ENCODE measurements around the gene CTU1. TPM values are rescaled to one million over a fixed set of nuclear protein-coding genes. Genes with fewer than 3 reads are reported as not detected.
A peak's percentile ranks its signal among the peaks of the same experiment; 100 is the strongest.

The CTU1 gene
- polyA plus RNA-seq (2013, experiment 1 of 2) = 2.5 TPM
- polyA plus RNA-seq (2013, experiment 2 of 2) = 2.5 TPM

DNA sequence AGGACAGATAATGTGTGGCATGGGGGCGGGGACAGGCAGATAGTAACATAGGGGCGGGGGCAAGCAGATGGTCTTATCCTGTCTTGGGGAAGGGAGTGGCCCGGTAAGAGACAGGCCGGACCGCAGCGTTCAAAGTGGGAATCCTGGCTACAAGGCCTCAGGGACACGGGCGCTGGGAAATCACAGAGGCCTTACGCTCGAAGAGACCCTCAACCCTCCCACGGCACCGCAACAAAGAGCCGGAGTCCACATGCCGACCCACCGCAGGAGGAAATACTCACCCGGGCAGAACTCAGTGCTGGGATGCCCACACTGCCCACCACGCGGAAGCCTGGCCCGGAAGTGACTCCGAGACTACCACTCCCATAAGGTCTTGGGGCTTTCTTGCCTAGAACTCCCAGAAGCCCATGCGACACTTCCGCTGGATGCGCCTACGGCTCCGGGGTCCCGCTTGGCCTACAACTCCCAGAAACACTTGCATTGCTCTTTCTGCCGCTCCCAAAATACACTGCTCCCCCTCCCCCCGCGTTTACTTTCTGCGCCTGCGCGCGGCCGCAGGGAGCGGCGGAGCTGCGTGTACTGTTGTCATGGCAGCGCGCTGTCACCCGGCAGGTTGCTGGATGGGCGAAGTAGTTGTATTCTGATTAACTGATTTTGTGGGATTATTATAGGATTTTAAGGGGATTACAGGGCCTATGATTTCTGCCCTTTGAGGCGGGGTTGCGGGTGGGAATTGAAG lies at the start of gene CTU1:
TSS of gene CTU1 (minus strand) at position 344 of the 739 bp plus-strand sequence. CDS start 3,840 bp downstream, outside the sequence.
- Histone ChIP-seq H3K27ac (replicated peaks; ENCODE audit: low read length) (no peak within 1 kb of the TSS), H4K91ac (ENCODE audit: low read depth, low read length, poor library complexity) (no peak within 1 kb of the TSS), H3K4me1 (ENCODE audit: control insufficient read depth in 2 of 2, insufficient read depth in 1 of 2, low read depth in 1 of 2, low read length in 2 of 2) (peaks cover 0 to 9% of the 10 kb centered on the region in 2 donors), H2BK12ac (ENCODE audit: low read length) (no peak within 1 kb of the TSS), H3K4me2 (ENCODE audit: insufficient read depth, low read length, poor library complexity, severe bottlenecking) (peak within 1 kb of the TSS; percentile 91), H3K18ac (ENCODE audit: low read length) (no peak within 1 kb of the TSS), H4K8ac (ENCODE audit: low read depth, low read length) (no peak within 1 kb of the TSS), H2BK5ac (ENCODE audit: low read length) (no peak within 1 kb of the TSS), H3K14ac (ENCODE audit: low read length) (no peak within 1 kb of the TSS), H3K9me3 (replicated peaks in 1 of 2; ENCODE audit: control insufficient read depth in 2 of 2, insufficient read depth in 1 of 2, low read depth in 1 of 2, low read length in 2 of 2) (no peaks in the 10 kb centered on the region), H3K36me3 (replicated peaks in 1 of 2; ENCODE audit: control insufficient read depth in 2 of 2, insufficient read depth in 2 of 2, low read length in 2 of 2) (peaks cover 0 to 14% of the 10 kb centered on the region in 2 donors), H3K9ac (ENCODE audit: low read depth, low read length, poor library complexity) (peak within 1 kb of the TSS; percentile 88), H2AFZ (ENCODE audit: low read length) (peak within 1 kb of the TSS; percentile 80), H2BK15ac (ENCODE audit: low read length) (no peak within 1 kb of the TSS), H3K4me3 (ENCODE audit: low read length in 2 of 2) (peak within 1 kb of the TSS; percentile 58 to 90), H2AK5ac (ENCODE audit: low read depth, low read length) (no peak within 1 kb of the TSS), H3K79me1 (ENCODE audit: low read depth, low read length) (peaks cover 1% of the 10 kb centered on the region), H3K23ac (ENCODE audit: low read depth, low read length, poor library complexity) (peak within 1 kb of the TSS; percentile 25), H3K27me3 (ENCODE audit: control insufficient read depth in 3 of 3, insufficient read depth in 3 of 3, low read depth in 1 of 3, low read length in 3 of 3) (peaks cover 0 to 19% (median 0%) of the 10 kb centered on the region in 3 experiments), H3K4ac (ENCODE audit: low read length) (no peak within 1 kb of the TSS), H2BK120ac (ENCODE audit: low read depth, low read length) (no peak within 1 kb of the TSS)
- DNase-seq (ENCODE audit: low spot score) = peak; percentile 98
- no CpG with 5 or more reads among the region's 43 CpGs for WGBS, 2 donors (ENCODE audit: extremely low coverage in 2 of 2, insufficient read length in 2 of 2, insufficient replicate concordance in 1 of 2)

DNA sequence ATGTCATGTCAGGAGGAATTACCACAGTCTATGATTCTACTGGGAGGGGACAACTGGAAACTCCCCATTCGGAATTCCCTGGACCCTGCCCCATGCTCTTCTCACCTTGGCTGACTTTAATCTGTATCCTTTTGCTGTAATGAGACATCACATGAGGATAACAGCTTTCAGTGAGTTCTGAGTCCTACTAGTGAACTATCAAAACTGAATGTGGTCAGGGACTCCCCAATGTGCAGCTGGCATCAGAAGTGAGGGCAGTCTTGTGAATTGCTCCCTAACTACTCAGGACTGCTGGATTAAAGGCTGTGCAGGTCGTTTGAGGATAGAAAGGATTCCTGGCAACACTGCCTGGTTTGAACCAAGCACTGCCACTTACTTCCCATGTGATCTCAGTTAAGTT lies 49.1 kb upstream of the CTU1 start:
- no peak overlapping the region for H3K27ac ChIP-seq (replicated peaks; ENCODE audit: low read length)

DNA sequence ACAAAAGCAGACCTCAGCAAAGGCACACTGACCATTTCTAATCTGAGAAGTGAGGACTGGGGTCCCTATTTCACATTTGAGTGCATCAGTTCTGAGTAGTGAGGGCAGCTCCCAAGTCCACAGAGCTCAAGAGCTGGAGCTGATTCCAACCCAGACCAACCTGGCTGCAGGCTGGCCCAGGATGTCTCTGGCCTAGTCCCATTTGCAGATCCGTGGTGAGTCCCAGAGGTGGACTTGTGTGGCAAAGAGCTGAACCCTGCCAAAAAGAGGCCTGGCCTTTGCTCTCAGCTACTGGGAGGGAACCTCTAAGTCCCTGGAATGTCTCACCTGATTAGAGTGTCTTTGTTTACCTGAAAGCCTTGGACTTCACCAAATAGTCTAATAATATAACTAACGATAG lies 48.5 kb upstream of the CTU1 start:
- no peak overlapping the region for H2AFZ ChIP-seq (ENCODE audit: low read length)
- H2BK120ac ChIP-seq (ENCODE audit: low read depth, low read length) = no peak overlapping the region
- no peak overlapping the region for H3K4me3 ChIP-seq (ENCODE audit: low read length in 2 of 2)
- H3K27me3 ChIP-seq (ENCODE audit: control insufficient read depth in 3 of 3, insufficient read depth in 3 of 3, low read depth in 1 of 3, low read length in 3 of 3) = peaks cover 0 to 27% (median 0%) of the 10 kb centered on the region in 3 experiments
- H3K14ac ChIP-seq (ENCODE audit: low read length) = no peak overlapping the region
- no peak overlapping the region for H3K4me2 ChIP-seq (ENCODE audit: insufficient read depth, low read length, poor library complexity, severe bottlenecking)
- H2BK5ac ChIP-seq (ENCODE audit: low read length) = no peak overlapping the region
- H3K9ac ChIP-seq (ENCODE audit: low read depth, low read length, poor library complexity) = no peak overlapping the region
- WGBS, 2 donors (ENCODE audit: extremely low coverage in 2 of 2, insufficient read length in 2 of 2, insufficient replicate concordance in 1 of 2) = no CpG with 5 or more reads among the region's 2 CpGs
- H4K8ac ChIP-seq (ENCODE audit: low read depth, low read length) = no peak overlapping the region
- no peak overlapping the region for H3K18ac ChIP-seq (ENCODE audit: low read length)
- H3K27ac ChIP-seq (replicated peaks; ENCODE audit: low read length) = no peak overlapping the region
- H3K9me3 ChIP-seq (replicated peaks in 1 of 2; ENCODE audit: control insufficient read depth in 2 of 2, insufficient read depth in 1 of 2, low read depth in 1 of 2, low read length in 2 of 2) = no peaks in the 10 kb centered on the region
- peaks cover 0 to 3% of the 10 kb centered on the region in 2 donors for H3K4me1 ChIP-seq (ENCODE audit: control insufficient read depth in 2 of 2, insufficient read depth in 1 of 2, low read depth in 1 of 2, low read length in 2 of 2)
- H2AK5ac ChIP-seq (ENCODE audit: low read depth, low read length) = no peak overlapping the region
- no peak overlapping the region for H3K4ac ChIP-seq (ENCODE audit: low read length)
- DNase-seq (ENCODE audit: low spot score) = no peak
- no peak overlapping the region for H2BK15ac ChIP-seq (ENCODE audit: low read length)
- H2BK12ac ChIP-seq (ENCODE audit: low read length) = no peak overlapping the region
- no peaks in the 10 kb centered on the region for H3K79me1 ChIP-seq (ENCODE audit: low read depth, low read length)
- H3K23ac ChIP-seq (ENCODE audit: low read depth, low read length, poor library complexity) = no peak overlapping the region
- H3K36me3 ChIP-seq (replicated peaks in 1 of 2; ENCODE audit: control insufficient read depth in 2 of 2, insufficient read depth in 2 of 2, low read length in 2 of 2) = no peaks in the 10 kb centered on the region
- no peak overlapping the region for H4K91ac ChIP-seq (ENCODE audit: low read depth, low read length, poor library complexity)

More for the DNA sequence above, 49.1 kb upstream of the CTU1 start:
- Histone ChIP-seq H3K4me2 (ENCODE audit: insufficient read depth, low read length, poor library complexity, severe bottlenecking) (no peak overlapping the region), H4K91ac (ENCODE audit: low read depth, low read length, poor library complexity) (no peak overlapping the region), H3K9me3 (replicated peaks in 1 of 2; ENCODE audit: control insufficient read depth in 2 of 2, insufficient read depth in 1 of 2, low read depth in 1 of 2, low read length in 2 of 2) (no peaks in the 10 kb centered on the region), H3K23ac (ENCODE audit: low read depth, low read length, poor library complexity) (no peak overlapping the region), H3K4me1 (ENCODE audit: control insufficient read depth in 2 of 2, insufficient read depth in 1 of 2, low read depth in 1 of 2, low read length in 2 of 2) (peaks cover 0 to 3% of the 10 kb centered on the region in 2 donors), H2AK5ac (ENCODE audit: low read depth, low read length) (no peak overlapping the region), H3K9ac (ENCODE audit: low read depth, low read length, poor library complexity) (no peak overlapping the region), H2AFZ (ENCODE audit: low read length) (no peak overlapping the region), H2BK120ac (ENCODE audit: low read depth, low read length) (no peak overlapping the region), H4K8ac (ENCODE audit: low read depth, low read length) (no peak overlapping the region), H3K4ac (ENCODE audit: low read length) (no peak overlapping the region), H3K18ac (ENCODE audit: low read length) (no peak overlapping the region), H3K27me3 (ENCODE audit: control insufficient read depth in 3 of 3, insufficient read depth in 3 of 3, low read depth in 1 of 3, low read length in 3 of 3) (peaks cover 0 to 32% (median 0%) of the 10 kb centered on the region in 3 experiments), H3K14ac (ENCODE audit: low read length) (no peak overlapping the region), H3K36me3 (replicated peaks in 1 of 2; ENCODE audit: control insufficient read depth in 2 of 2, insufficient read depth in 2 of 2, low read length in 2 of 2) (no peaks in the 10 kb centered on the region), H2BK5ac (ENCODE audit: low read length) (no peak overlapping the region), H2BK15ac (ENCODE audit: low read length) (no peak overlapping the region), H3K79me1 (ENCODE audit: low read depth, low read length) (no peaks in the 10 kb centered on the region), H2BK12ac (ENCODE audit: low read length) (no peak overlapping the region), H3K4me3 (ENCODE audit: low read length in 2 of 2) (no peak overlapping the region)
- DNase-seq (ENCODE audit: low spot score) = no peak
- WGBS, 2 donors (ENCODE audit: extremely low coverage in 2 of 2, insufficient read length in 2 of 2, insufficient replicate concordance in 1 of 2) = no CpG with 5 or more reads among the region's 2 CpGs

DNA sequence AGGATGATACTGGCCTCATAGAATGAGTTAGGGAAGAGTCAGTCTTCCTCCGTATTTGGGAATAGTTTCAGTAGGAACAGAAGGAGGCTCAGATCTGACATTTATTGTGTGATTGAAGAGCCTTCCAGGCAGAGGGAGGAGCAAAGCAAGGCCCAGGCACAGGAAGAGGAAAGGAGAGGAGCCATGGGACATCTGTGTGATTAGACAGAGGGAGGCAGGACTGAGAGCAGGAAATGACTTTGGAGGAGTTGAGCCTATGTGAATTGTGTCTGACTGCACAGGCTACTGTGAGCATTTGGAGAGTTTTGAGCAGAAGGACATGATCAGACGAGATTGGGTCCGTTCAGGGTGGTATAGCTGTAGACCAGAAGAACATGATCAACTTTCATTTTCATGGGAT lies 42.4 kb upstream of the CTU1 start:
- no peak overlapping the region for H3K23ac ChIP-seq (ENCODE audit: low read depth, low read length, poor library complexity)
- no peaks in the 10 kb centered on the region for H3K4me1 ChIP-seq (ENCODE audit: control insufficient read depth in 2 of 2, insufficient read depth in 1 of 2, low read depth in 1 of 2, low read length in 2 of 2)
- no peak overlapping the region for H2AK5ac ChIP-seq (ENCODE audit: low read depth, low read length)
- H3K9me3 ChIP-seq (replicated peaks in 1 of 2; ENCODE audit: control insufficient read depth in 2 of 2, insufficient read depth in 1 of 2, low read depth in 1 of 2, low read length in 2 of 2) = no peaks in the 10 kb centered on the region
- H4K8ac ChIP-seq (ENCODE audit: low read depth, low read length) = no peak overlapping the region
- no peak overlapping the region for H3K18ac ChIP-seq (ENCODE audit: low read length)
- H3K27ac ChIP-seq (replicated peaks; ENCODE audit: low read length) = no peak overlapping the region
- H3K4me3 ChIP-seq (ENCODE audit: low read length in 2 of 2) = peak overlapping the region in 1 of 2 donors; percentile 63
- peaks cover 0 to 12% (median 0%) of the 10 kb centered on the region in 3 experiments for H3K27me3 ChIP-seq (ENCODE audit: control insufficient read depth in 3 of 3, insufficient read depth in 3 of 3, low read depth in 1 of 3, low read length in 3 of 3)
- no peaks in the 10 kb centered on the region for H3K36me3 ChIP-seq (replicated peaks in 1 of 2; ENCODE audit: control insufficient read depth in 2 of 2, insufficient read depth in 2 of 2, low read length in 2 of 2)
- no peak overlapping the region for H3K14ac ChIP-seq (ENCODE audit: low read length)
- no peak overlapping the region for H2AFZ ChIP-seq (ENCODE audit: low read length)
- no peak for DNase-seq (ENCODE audit: low spot score)
- H2BK5ac ChIP-seq (ENCODE audit: low read length) = no peak overlapping the region
- no peak overlapping the region for H2BK12ac ChIP-seq (ENCODE audit: low read length)
- no peaks in the 10 kb centered on the region for H3K79me1 ChIP-seq (ENCODE audit: low read depth, low read length)
- H2BK15ac ChIP-seq (ENCODE audit: low read length) = no peak overlapping the region
- H3K4me2 ChIP-seq (ENCODE audit: insufficient read depth, low read length, poor library complexity, severe bottlenecking) = no peak overlapping the region
- H3K4ac ChIP-seq (ENCODE audit: low read length) = no peak overlapping the region
- no peak overlapping the region for H4K91ac ChIP-seq (ENCODE audit: low read depth, low read length, poor library complexity)
- H2BK120ac ChIP-seq (ENCODE audit: low read depth, low read length) = no peak overlapping the region
- no peak overlapping the region for H3K9ac ChIP-seq (ENCODE audit: low read depth, low read length, poor library complexity)
- WGBS, 2 donors (ENCODE audit: extremely low coverage in 2 of 2, insufficient read length in 2 of 2, insufficient replicate concordance in 1 of 2) = no CpG with 5 or more reads among the region's 3 CpGs
